AG09319 (cell line): ENCODE measurements around the gene FARS2.
"Not testable (repeated sequence)": the region's sequence is repeated elsewhere in the genome, so short reads cannot be mapped to it uniquely, and the experiment has no call there.

Experiments
- DNase-seq: peaks from one replicate; pipeline ENCODE4 v3.0.0-alpha.2; 2010; ENCODE audit warnings: low read depth; ENCODE audit errors: extremely low read depth
- TF ChIP-seq, protein P1 (sequence below): IDR thresholded peaks from 2 replicates; pipeline ENCODE4 v1.5.1; 2011; ENCODE audit warnings: low read depth, mild to moderate bottlenecking, inconsistent platforms, low read length, moderate library complexity

FARS2 gene

DNA sequence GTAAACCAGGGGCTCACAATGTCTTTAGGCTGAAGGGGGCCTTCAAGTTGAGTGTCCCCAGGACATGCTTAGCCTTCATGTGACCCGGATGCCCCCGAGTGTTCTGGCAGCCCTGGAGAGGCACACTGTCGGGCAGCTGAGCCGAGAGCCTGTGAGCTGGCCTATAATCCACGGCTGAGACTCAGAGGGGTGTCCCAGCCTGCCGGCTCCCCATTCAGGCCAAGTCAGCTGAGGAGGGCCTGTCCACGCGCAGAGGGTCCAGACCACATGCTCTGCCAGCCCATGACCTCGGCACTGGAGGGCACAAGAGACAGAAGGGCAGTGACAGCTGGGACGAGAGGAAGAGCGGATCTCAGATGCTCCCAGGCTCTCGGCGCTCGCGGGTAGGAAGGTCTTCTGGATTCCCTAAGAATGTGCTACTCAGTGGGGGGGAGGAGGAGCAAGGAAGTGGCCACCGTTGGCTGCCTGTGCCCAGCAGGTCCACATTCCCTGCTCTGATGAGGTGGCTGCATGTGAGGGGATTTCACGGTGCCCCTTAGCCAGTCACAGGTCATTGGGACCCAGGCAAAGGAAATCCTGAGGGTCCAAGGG, 520.7 kb downstream of the FARS2 start:
- TF ChIP-seq, protein P1, sequence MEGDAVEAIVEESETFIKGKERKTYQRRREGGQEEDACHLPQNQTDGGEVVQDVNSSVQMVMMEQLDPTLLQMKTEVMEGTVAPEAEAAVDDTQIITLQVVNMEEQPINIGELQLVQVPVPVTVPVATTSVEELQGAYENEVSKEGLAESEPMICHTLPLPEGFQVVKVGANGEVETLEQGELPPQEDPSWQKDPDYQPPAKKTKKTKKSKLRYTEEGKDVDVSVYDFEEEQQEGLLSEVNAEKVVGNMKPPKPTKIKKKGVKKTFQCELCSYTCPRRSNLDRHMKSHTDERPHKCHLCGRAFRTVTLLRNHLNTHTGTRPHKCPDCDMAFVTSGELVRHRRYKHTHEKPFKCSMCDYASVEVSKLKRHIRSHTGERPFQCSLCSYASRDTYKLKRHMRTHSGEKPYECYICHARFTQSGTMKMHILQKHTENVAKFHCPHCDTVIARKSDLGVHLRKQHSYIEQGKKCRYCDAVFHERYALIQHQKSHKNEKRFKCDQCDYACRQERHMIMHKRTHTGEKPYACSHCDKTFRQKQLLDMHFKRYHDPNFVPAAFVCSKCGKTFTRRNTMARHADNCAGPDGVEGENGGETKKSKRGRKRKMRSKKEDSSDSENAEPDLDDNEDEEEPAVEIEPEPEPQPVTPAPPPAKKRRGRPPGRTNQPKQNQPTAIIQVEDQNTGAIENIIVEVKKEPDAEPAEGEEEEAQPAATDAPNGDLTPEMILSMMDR: no peak
- DNase-seq: no peak

- no peak for DNase-seq
- TF ChIP-seq, protein P1: no peak
Observed at GRCh38 chr6:5782783-5783547, 521.7 kb downstream of the FARS2 start.

GRCh38 chr6:5783584-5784089, 522.3 kb downstream of the FARS2 start:
- DNase-seq: no peak
- TF ChIP-seq, protein P1: no peak

GRCh38 chr6:5785249-5785648, 523.9 kb downstream of the FARS2 start:
- TF ChIP-seq, protein P1: no peak
- DNase-seq: no peak

- TF ChIP-seq, protein P1: no peak
Observed at GRCh38 chr6:5786321-5786968, 525.1 kb downstream of the FARS2 start.

GRCh38 chr6:5786969-5787720, 525.8 kb downstream of the FARS2 start:
- no peak for DNase-seq
- TF ChIP-seq, protein P1: no peak

More at GRCh38 chr6:5786321-5786968, 525.1 kb downstream of the FARS2 start:
- DNase-seq: no peak

- not testable (repeated sequence) for DNase-seq
Observed at GRCh38 chr6:5789426-5789825, 528.1 kb downstream of the FARS2 start.

- DNase-seq: not testable (repeated sequence)
Observed at GRCh38 chr6:5796555-5796954, 535.2 kb downstream of the FARS2 start.

DNA sequence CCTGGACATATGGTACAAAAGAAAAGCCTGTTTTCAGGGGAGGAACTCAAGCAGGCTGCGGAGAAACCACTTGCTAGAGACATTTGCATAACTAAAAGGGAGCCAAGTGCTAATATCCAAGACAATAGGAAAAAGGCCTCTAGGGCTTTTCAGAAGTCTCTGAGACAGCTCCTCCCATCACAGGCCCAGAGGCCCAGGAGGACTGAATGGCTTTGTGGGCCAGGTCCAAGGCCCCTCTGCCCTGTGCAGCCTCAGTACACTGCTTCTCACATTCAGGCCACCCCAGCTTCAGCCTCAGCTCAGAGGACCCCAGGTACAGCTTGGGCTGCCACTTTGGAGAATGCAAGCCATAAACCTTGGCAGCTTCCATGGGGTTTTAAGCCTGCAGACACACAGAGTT, 545.1 kb downstream of the FARS2 start:
- not testable (repeated sequence) for DNase-seq
